GM19035 (cell line): ENCODE measurements around the gene MBIP.

ENCODE experiments used
- ATAC-seq: cut with Tn5 transposase; IDR thresholded peaks from one replicate; pipeline ENCODE4 v1.9.1; 2021; ENCODE audit not compliant: unreplicated experiment

MBIP gene

GRCh38 chr14:36313898-36314297 lies 6.5 kb downstream of the MBIP start:
- ATAC-seq, result no peak

- no peak for ATAC-seq
These were observed 7.2 kb downstream of the MBIP start for GRCh38 chr14:36313206-36313605.

- no peak for ATAC-seq
These were observed 13.6 kb downstream of the MBIP start for GRCh38 chr14:36306836-36307235.

- ATAC-seq, result no peak
These were observed 15.5 kb downstream of the MBIP start for GRCh38 chr14:36304895-36305294.

- no peak for ATAC-seq
These were observed 16.5 kb downstream of the MBIP start for GRCh38 chr14:36303960-36304359.

GRCh38 chr14:36302823-36303222 lies 17.6 kb downstream of the MBIP start:
- ATAC-seq, result no peak

GRCh38 chr14:36301159-36301558 lies 19.3 kb downstream of the MBIP start:
- ATAC-seq, result no peak

GRCh38 chr14:36300337-36300736 lies 20.1 kb downstream of the MBIP start:
- no peak for ATAC-seq

GRCh38 chr14:36295642-36296627 lies 24.5 kb downstream of the MBIP start:
- ATAC-seq, result no peak

- no peak for ATAC-seq
These were observed 25.9 kb downstream of the MBIP start for GRCh38 chr14:36294543-36294942.

- ATAC-seq, result no peak
These were observed 26.6 kb downstream of the MBIP start for GRCh38 chr14:36293824-36294223.

- ATAC-seq, result no peak
These were observed 30.5 kb downstream of the MBIP start for GRCh38 chr14:36289954-36290353.

GRCh38 chr14:36288496-36288895 lies 31.9 kb downstream of the MBIP start:
- ATAC-seq, result no peak

GRCh38 chr14:36284971-36285595 lies 35.4 kb downstream of the MBIP start:
- no peak for ATAC-seq

GRCh38 chr14:36281309-36281708 lies 39.1 kb downstream of the MBIP start:
- no peak for ATAC-seq

- ATAC-seq, result no peak
These were observed 40.9 kb downstream of the MBIP start for GRCh38 chr14:36279306-36280190.

GRCh38 chr14:36275741-36276140 lies 44.7 kb downstream of the MBIP start:
- ATAC-seq, result no peak

- ATAC-seq, result no peak
These were observed 48.2 kb downstream of the MBIP start for GRCh38 chr14:36271939-36272907.

- no peak for ATAC-seq
These were observed 49.2 kb downstream of the MBIP start for GRCh38 chr14:36271222-36271621.

- ATAC-seq, result no peak
These were observed 50.2 kb downstream of the MBIP start for GRCh38 chr14:36270191-36270590.
